Activated CD4-positive, alpha-beta T cell treated with anti-CD3 and anti-CD28 coated beads, Interleukin-2, amount 10 ng/mL, durations not matched to agents 24 days and 14 days (primary cell): Measurements from ENCODE around the gene RASGRP1. TPM values are rescaled to one million over a fixed set of nuclear protein-coding genes. Genes with fewer than 3 reads are reported as not detected.
A peak's percentile ranks its signal among the peaks of the same experiment; 100 is the strongest.

Source experiments
- DNase-seq: peaks from one replicate; pipeline ENCODE4 v3.0.0; 2022
- H3K27ac Mint-ChIP-seq: one replicate; pipeline ENCODE4 v1.8.0; 2022; ENCODE audit warnings: mild to moderate bottlenecking, mixed read lengths
- H3K27me3 Mint-ChIP-seq: one replicate; pipeline ENCODE4 v1.8.0; 2022; ENCODE audit warnings: mixed read lengths
- H3K36me3 Mint-ChIP-seq: one replicate; pipeline ENCODE4 v1.8.0; 2022; ENCODE audit warnings: low read depth, mild to moderate bottlenecking, mixed read lengths
- H3K4me1 Mint-ChIP-seq: one replicate; pipeline ENCODE4 v1.8.0; 2021; ENCODE audit warnings: mixed read lengths
- H3K4me3 Mint-ChIP-seq: one replicate; pipeline ENCODE4 v1.8.0; 2022; ENCODE audit warnings: mild to moderate bottlenecking, moderate library complexity, mixed read lengths
- H3K9me3 Mint-ChIP-seq: one replicate; pipeline ENCODE4 v1.8.0; 2021; ENCODE audit warnings: mixed read lengths
- intact Hi-C: fragments of 100-400 bp; cut with micrococcal nuclease; formaldehyde crosslinking; loops from one replicate; pipeline ENCODE4 v1.15.1; 2023
- total RNA-seq: library from RNA; stranded (reverse); gene quantifications from 2 replicates; pipeline ENCODE4 v1.2.3, GENCODE V29; 2022

RASGRP1 gene
- total RNA-seq, 1 donor from 2014 or later = 94.4 TPM

DNA sequence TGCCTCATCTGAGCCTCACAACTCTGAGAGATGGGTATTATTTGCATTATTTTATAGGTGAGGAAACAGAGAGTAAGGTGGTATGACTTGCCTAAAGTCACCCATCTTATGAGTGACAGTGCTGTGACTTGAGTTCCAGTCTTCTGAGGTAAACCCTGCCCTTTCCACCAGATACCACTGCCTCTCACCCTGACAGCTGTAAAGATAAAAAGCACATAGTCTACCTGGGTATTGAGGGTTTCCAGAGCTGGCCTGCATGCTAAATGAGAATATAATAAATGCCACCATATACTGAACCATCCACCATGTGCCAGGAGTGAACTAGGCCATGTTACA lies 25.6 kb downstream of the RASGRP1 start:
- Mint-ChIP-seq H3K36me3 (peaks cover 68% of the 10 kb centered on the region), H3K4me3 (peak overlapping the region; percentile 62), H3K27me3 (no peaks in the 10 kb centered on the region), H3K4me1 (peaks cover 82% of the 10 kb centered on the region), H3K9me3 (no peaks in the 10 kb centered on the region), H3K27ac (peak overlapping the region; percentile 88)
- intact Hi-C loops = loop anchor here (2.0 kb wide), 1 partner anchor 22 kb away; no protein-coding TSS in a partner anchor
- DNase-seq = no peak

- peaks cover 83% of the 10 kb centered on the region for H3K4me1 Mint-ChIP-seq
- peaks cover 73% of the 10 kb centered on the region for H3K36me3 Mint-ChIP-seq
- peak overlapping the region; percentile 88 for H3K27ac Mint-ChIP-seq
- H3K4me3 Mint-ChIP-seq = peak overlapping the region; percentile 62
- no peaks in the 10 kb centered on the region for H3K9me3 Mint-ChIP-seq
- no peaks in the 10 kb centered on the region for H3K27me3 Mint-ChIP-seq
- intact Hi-C loops = loop anchor here (2.0 kb wide), 1 partner anchor 22 kb away; no protein-coding TSS in a partner anchor
- no peak for DNase-seq
Measured at GRCh38 chr15:38538328-38539007, 26.1 kb downstream of the RASGRP1 start.

DNA sequence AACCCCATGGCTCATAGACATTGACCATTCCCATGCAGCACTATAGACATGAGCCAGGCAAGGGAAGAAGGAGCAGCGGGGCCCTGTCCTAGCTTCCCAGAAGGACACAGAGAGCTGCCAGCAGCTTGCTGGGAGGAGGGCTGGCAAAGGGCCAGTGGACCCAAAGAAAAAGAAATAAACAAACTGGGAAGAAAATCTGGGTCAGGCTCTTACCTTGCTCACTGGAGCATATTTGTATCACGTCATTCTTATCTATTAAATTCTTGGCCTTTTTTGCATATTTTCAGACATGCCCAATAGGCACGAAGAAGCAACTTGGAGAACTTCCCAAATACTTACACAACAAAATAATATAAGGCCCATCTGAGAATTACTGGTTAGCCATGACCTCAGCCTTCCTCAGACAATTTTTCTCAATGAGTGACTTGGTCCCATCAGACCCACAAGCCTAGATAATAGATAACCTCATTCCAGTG lies 28.4 kb downstream of the RASGRP1 start:
- H3K27me3 Mint-ChIP-seq = no peaks in the 10 kb centered on the region
- H3K4me3 Mint-ChIP-seq = peak overlapping the region; percentile 19
- H3K27ac Mint-ChIP-seq = peak overlapping the region; percentile 60
- peaks cover 87% of the 10 kb centered on the region for H3K4me1 Mint-ChIP-seq
- intact Hi-C loops = no loop called here
- no peak for DNase-seq
- peaks cover 78% of the 10 kb centered on the region for H3K36me3 Mint-ChIP-seq
- no peaks in the 10 kb centered on the region for H3K9me3 Mint-ChIP-seq

- no peaks in the 10 kb centered on the region for H3K9me3 Mint-ChIP-seq
- H3K4me3 Mint-ChIP-seq = peak overlapping the region; percentile 21
- peaks cover 77% of the 10 kb centered on the region for H3K36me3 Mint-ChIP-seq
- intact Hi-C loops = no loop called here
- no peak for DNase-seq
- H3K4me1 Mint-ChIP-seq = peaks cover 85% of the 10 kb centered on the region
- H3K27ac Mint-ChIP-seq = peak overlapping the region; percentile 60
- no peaks in the 10 kb centered on the region for H3K27me3 Mint-ChIP-seq
Measured at GRCh38 chr15:38535491-38536200, 29.0 kb downstream of the RASGRP1 start.

DNA sequence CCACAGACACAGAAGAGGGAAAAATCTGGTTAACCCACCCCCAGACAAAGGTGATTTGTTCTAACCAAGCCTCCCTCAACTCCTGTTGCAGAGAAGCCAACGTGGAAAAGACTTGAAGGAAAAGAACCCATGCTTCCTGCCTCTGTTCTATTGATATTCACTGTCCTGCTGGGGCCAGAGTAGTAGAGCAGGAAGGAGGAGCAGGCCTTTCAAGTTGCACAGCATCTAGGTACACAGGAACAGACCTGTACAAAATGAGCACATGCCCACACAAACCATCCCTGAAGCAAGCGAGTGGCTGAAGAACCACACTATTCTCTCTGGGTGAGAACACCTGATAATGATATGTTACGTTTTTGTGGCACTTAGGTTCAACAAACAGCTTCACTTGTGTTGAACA lies 29.9 kb downstream of the RASGRP1 start:
- no peak for DNase-seq
- peak overlapping the region; percentile 21 for H3K4me3 Mint-ChIP-seq
- H3K27me3 Mint-ChIP-seq = no peaks in the 10 kb centered on the region
- intact Hi-C loops = no loop called here
- H3K4me1 Mint-ChIP-seq = peaks cover 85% of the 10 kb centered on the region
- H3K9me3 Mint-ChIP-seq = no peaks in the 10 kb centered on the region
- H3K36me3 Mint-ChIP-seq = peaks cover 82% of the 10 kb centered on the region
- H3K27ac Mint-ChIP-seq = peak overlapping the region; percentile 60

DNA sequence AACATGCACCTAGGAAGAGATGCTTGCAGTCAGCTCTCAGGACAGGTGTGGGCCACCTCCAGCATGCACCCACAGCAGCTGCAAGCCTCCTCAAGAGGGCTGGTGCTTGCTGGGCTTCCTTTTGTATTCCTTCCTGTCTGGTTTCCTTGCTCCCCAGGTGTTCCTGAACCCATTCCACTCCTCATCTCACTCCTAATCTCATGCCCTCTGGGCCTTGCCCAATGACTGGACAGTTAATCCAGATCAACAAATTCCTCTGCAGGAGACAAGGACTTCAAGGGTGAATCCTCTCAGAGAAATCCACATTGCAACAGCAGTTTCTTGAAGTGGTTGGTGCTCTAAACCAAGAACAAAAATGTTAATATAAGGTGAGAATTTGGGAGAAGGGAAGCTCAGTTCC lies 30.7 kb downstream of the RASGRP1 start:
- Mint-ChIP-seq H3K27ac (peak overlapping the region; percentile 72), H3K4me1 (peaks cover 84% of the 10 kb centered on the region), H3K36me3 (peaks cover 84% of the 10 kb centered on the region), H3K9me3 (peaks cover 4% of the 10 kb centered on the region), H3K4me3 (no peak overlapping the region), H3K27me3 (no peaks in the 10 kb centered on the region)
- DNase-seq = no peak
- intact Hi-C loops = no loop called here

GRCh38 chr15:38533416-38533915 lies 31.1 kb downstream of the RASGRP1 start:
- intact Hi-C loops = no loop called here
- no peak overlapping the region for H3K4me3 Mint-ChIP-seq

DNA sequence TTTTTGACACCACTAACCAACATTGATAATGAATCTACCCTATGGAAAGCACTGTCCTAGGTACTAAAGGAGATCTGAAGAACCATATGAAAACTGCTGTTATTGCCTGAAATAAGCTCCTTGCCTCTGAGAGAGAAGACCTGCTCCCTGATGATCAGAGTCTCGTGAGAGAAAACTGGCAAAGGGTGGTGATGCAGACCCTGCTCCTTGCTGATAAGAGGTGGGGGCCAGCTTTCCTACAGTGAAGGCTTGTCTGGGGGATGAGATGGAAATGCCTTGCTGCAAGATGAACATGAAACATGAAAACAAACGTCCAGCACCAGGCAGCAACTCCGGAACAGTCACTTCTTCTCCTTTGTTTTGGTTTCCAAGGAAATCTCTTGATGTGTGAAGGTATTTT lies 31.9 kb downstream of the RASGRP1 start:
- peaks cover 11% of the 10 kb centered on the region for H3K9me3 Mint-ChIP-seq
- H3K27me3 Mint-ChIP-seq = no peaks in the 10 kb centered on the region
- H3K36me3 Mint-ChIP-seq = peaks cover 88% of the 10 kb centered on the region
- no peak overlapping the region for H3K4me3 Mint-ChIP-seq
- intact Hi-C loops = no loop called here
- peaks cover 81% of the 10 kb centered on the region for H3K4me1 Mint-ChIP-seq
- peak overlapping the region; percentile 27 for H3K27ac Mint-ChIP-seq
- no peak for DNase-seq

More at GRCh38 chr15:38533416-38533915, 31.1 kb downstream of the RASGRP1 start:
- no peak for DNase-seq
- Mint-ChIP-seq H3K4me1 (peaks cover 83% of the 10 kb centered on the region), H3K9me3 (peaks cover 6% of the 10 kb centered on the region), H3K27ac (peak overlapping the region; percentile 72), H3K36me3 (peaks cover 87% of the 10 kb centered on the region), H3K27me3 (no peaks in the 10 kb centered on the region)

DNA sequence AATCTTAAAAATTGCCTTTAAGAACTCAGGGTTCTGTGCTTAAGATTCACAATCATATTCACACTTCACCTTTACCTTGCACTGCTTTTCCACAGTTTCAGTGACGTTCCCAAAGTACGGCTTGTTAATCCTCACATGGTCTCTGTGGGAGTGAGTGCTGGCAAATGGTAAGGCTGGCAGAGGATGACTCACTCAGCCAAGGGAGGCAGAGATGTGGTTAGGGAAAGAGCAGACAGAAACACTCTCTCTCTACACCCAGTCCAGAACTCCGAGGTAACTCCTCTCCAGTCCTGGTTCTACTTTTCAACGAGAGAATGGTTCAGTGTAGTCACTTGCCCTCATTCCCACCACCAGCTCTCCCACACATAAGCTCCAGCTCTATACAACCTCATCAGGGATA lies 33.1 kb downstream of the RASGRP1 start:
- intact Hi-C loops = loop anchor here (2.0 kb wide), 1 partner anchor 23 kb away; no protein-coding TSS in a partner anchor
- Mint-ChIP-seq H3K27me3 (no peaks in the 10 kb centered on the region), H3K4me1 (peaks cover 80% of the 10 kb centered on the region), H3K4me3 (peak overlapping the region; percentile 1), H3K36me3 (peaks cover 88% of the 10 kb centered on the region), H3K27ac (peak overlapping the region; percentile 65), H3K9me3 (peaks cover 11% of the 10 kb centered on the region)
- DNase-seq = no peak

- Mint-ChIP-seq H3K9me3 (peaks cover 11% of the 10 kb centered on the region), H3K4me1 (peaks cover 76% of the 10 kb centered on the region), H3K4me3 (peak overlapping the region; percentile 48), H3K36me3 (peaks cover 85% of the 10 kb centered on the region), H3K27ac (peak overlapping the region; percentile 81), H3K27me3 (no peaks in the 10 kb centered on the region)
- intact Hi-C loops = loop anchor here (1.0 to 2.0 kb wide), 2 partner anchors 10 to 21 kb away; no protein-coding TSS in a partner anchor
- DNase-seq = peak; percentile 68
Measured at GRCh38 chr15:38530113-38530512, 34.5 kb downstream of the RASGRP1 start.

DNA sequence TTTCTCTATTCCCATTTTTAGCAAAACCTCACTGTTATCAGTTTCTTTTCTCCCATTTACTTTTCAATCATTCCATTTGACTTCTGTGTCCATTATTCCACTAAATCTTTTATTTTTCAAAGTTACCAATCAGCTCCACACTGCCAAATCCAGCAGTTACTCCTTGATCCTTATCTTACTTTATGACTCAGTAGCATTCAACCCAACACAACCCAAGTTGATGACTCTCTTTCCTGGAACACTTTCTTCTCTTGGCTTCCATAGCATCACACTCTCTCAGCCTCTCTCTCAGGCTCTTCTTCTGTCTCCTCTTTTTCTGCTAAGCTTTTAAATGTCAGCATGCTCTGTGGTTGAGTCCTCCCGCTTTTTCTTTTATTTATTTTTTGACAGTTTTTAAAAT lies 36.3 kb downstream of the RASGRP1 start:
- intact Hi-C loops = loop anchor here (5.0 kb wide), 1 partner anchor 34 kb away; the partner anchor contains the start of gene RASGRP1
- peaks cover 79% of the 10 kb centered on the region for H3K36me3 Mint-ChIP-seq
- H3K4me3 Mint-ChIP-seq = no peak overlapping the region

GRCh38 chr15:38526158-38526557 lies 38.5 kb downstream of the RASGRP1 start:
- H3K4me1 Mint-ChIP-seq = peaks cover 63% of the 10 kb centered on the region
- no peaks in the 10 kb centered on the region for H3K27me3 Mint-ChIP-seq
- H3K9me3 Mint-ChIP-seq = peaks cover 11% of the 10 kb centered on the region
- intact Hi-C loops = loop anchor here (5.0 kb wide), 1 partner anchor 36 kb away; the partner anchor contains the start of gene RASGRP1
- no peak overlapping the region for H3K27ac Mint-ChIP-seq
- DNase-seq = no peak
- H3K4me3 Mint-ChIP-seq = no peak overlapping the region
- peaks cover 73% of the 10 kb centered on the region for H3K36me3 Mint-ChIP-seq

More for the DNA sequence above, 36.3 kb downstream of the RASGRP1 start:
- Mint-ChIP-seq H3K4me1 (peaks cover 69% of the 10 kb centered on the region), H3K9me3 (peaks cover 11% of the 10 kb centered on the region), H3K27me3 (no peaks in the 10 kb centered on the region), H3K27ac (peak overlapping the region; percentile 60)
- no peak for DNase-seq

GRCh38 chr15:38525489-38525888 lies 39.1 kb downstream of the RASGRP1 start:
- Mint-ChIP-seq H3K9me3 (peaks cover 11% of the 10 kb centered on the region), H3K36me3 (peaks cover 70% of the 10 kb centered on the region), H3K27ac (peak overlapping the region; percentile 32), H3K27me3 (no peaks in the 10 kb centered on the region), H3K4me3 (no peak overlapping the region), H3K4me1 (peaks cover 59% of the 10 kb centered on the region)
- intact Hi-C loops = loop anchor here (5.0 kb wide), 1 partner anchor 37 kb away; the partner anchor contains the start of gene RASGRP1
- no peak for DNase-seq

GRCh38 chr15:38524156-38524555 lies 40.5 kb downstream of the RASGRP1 start:
- H3K4me1 Mint-ChIP-seq = peaks cover 56% of the 10 kb centered on the region
- H3K27ac Mint-ChIP-seq = peak overlapping the region; percentile 59
- peaks cover 10% of the 10 kb centered on the region for H3K9me3 Mint-ChIP-seq
- H3K27me3 Mint-ChIP-seq = no peaks in the 10 kb centered on the region
- no peak for DNase-seq
- no peak overlapping the region for H3K4me3 Mint-ChIP-seq
- H3K36me3 Mint-ChIP-seq = peaks cover 63% of the 10 kb centered on the region
- intact Hi-C loops = no loop called here
